CD14-positive monocyte (primary cell): ENCODE data around the gene HAPLN1. TPM values are rescaled to one million over a fixed set of nuclear protein-coding genes. Genes with fewer than 3 reads are reported as not detected.

Experiments
- DNase-seq, 3 donors: peaks; one replicate each; pipeline ENCODE4 v3.0.0-alpha.2; 2011 to 2022
- H2AFZ ChIP-seq: 2 replicates; pipeline ENCODE4 v1.6.0; 2012; ENCODE audit warnings: mild to moderate bottlenecking, low read depth, low read length, inconsistent platforms; ENCODE audit not compliant: insufficient read depth, poor library complexity, severe bottlenecking
- H3K27ac ChIP-seq, 2 donors: 1 replicate in 1 of 2; 2 replicates in 1 of 2; pipeline ENCODE4 v1.5.1; 2012 to 2013; ENCODE audit warnings: low read length in 2 of 2, control low read depth in 1 of 2, inconsistent platforms in 1 of 2, low read depth in 1 of 2, mild to moderate bottlenecking in 1 of 2
- H3K27me3 ChIP-seq, 2 donors: one replicate each; pipeline versions ENCODE4 v1.6.0 to v1.6.1; 2011 to 2013; ENCODE audit warnings: low read length in 2 of 2; ENCODE audit not compliant: control insufficient read depth in 2 of 2, insufficient read depth in 2 of 2
- H3K36me3 ChIP-seq, 2 donors: replicated peaks in 1 of 2; 1 replicate in 1 of 2; 2 replicates in 1 of 2; pipeline versions ENCODE4 v1.5.1 to v1.6.1; 2012 to 2013; ENCODE audit warnings: low read length in 2 of 2, control low read depth in 1 of 2, inconsistent platforms in 1 of 2, mild to moderate bottlenecking in 1 of 2; ENCODE audit not compliant: insufficient read depth in 2 of 2, control insufficient read depth in 1 of 2
- H3K4me1 ChIP-seq, 2 donors: 1 replicate in 1 of 2; 2 replicates in 1 of 2; pipeline versions ENCODE4 v1.5.1 to v1.6.1; 2012 to 2013; ENCODE audit warnings: low read length in 2 of 2, control low read depth in 1 of 2, inconsistent platforms in 1 of 2, mild to moderate bottlenecking in 1 of 2, moderate library complexity in 1 of 2; ENCODE audit not compliant: insufficient read depth in 2 of 2, control insufficient read depth in 1 of 2
- H3K4me2 ChIP-seq: replicated peaks from 2 replicates; pipeline ENCODE3; 2012; ENCODE audit warnings: low read length, moderate library complexity, mild to moderate bottlenecking; ENCODE audit not compliant: poor library complexity, severe bottlenecking; ENCODE audit errors: extremely low read depth
- H3K4me3 ChIP-seq, 3 experiments: fragments of 200-600 bp in 1 of 3; sonication (generic) in 1 of 3; replicated peaks in 1 of 3; 1 replicate in 2 of 3; 2 replicates in 1 of 3; pipeline ENCODE4 v1.5.1; 2011 to 2013; ENCODE audit warnings: low read length in 3 of 3, mild to moderate bottlenecking in 3 of 3, control low read depth in 2 of 3, low read depth in 2 of 3, inconsistent platforms in 1 of 3, moderate library complexity in 1 of 3
- H3K79me2 ChIP-seq: 2 replicates; pipeline ENCODE4 v1.6.0; 2012; ENCODE audit warnings: mild to moderate bottlenecking, control low read depth, inconsistent platforms, low read length, moderate library complexity; ENCODE audit not compliant: insufficient read depth
- H3K9ac ChIP-seq: 2 replicates; pipeline ENCODE4 v1.6.0; 2017; ENCODE audit warnings: low read length, mild to moderate bottlenecking; ENCODE audit not compliant: insufficient read depth, poor library complexity, severe bottlenecking
- H3K9me3 ChIP-seq, 2 donors: replicated peaks in 1 of 2; 1 replicate in 1 of 2; 2 replicates in 1 of 2; pipeline versions ENCODE4 v1.5.1 to v1.6.1; 2012 to 2013; ENCODE audit warnings: low read length in 2 of 2, control low read depth in 1 of 2; ENCODE audit not compliant: control insufficient read depth in 1 of 2, insufficient read depth in 1 of 2
- H4K20me1 ChIP-seq: 2 replicates; pipeline ENCODE4 v1.6.0; 2012; ENCODE audit warnings: mild to moderate bottlenecking, low read length, control low read depth, moderate library complexity; ENCODE audit not compliant: insufficient read depth
- H3K27ac Mint-ChIP-seq, 7 donors: one replicate each; pipeline ENCODE4 v1.8.0; 2020; ENCODE audit warnings: mild to moderate bottlenecking in 7 of 7, mixed read lengths in 7 of 7, moderate library complexity in 6 of 7, inconsistent platforms in 2 of 7
- H3K27me3 Mint-ChIP-seq, 3 donors: one replicate each; pipeline ENCODE4 v1.8.0; 2021 to 2022; ENCODE audit warnings: low read depth in 3 of 3, mild to moderate bottlenecking in 3 of 3, mixed read lengths in 3 of 3, moderate library complexity in 3 of 3, inconsistent platforms in 1 of 3
- H3K36me3 Mint-ChIP-seq, 2 donors: one replicate each; pipeline ENCODE4 v1.8.0; 2020; ENCODE audit warnings: mixed read lengths in 2 of 2, inconsistent platforms in 1 of 2, mild to moderate bottlenecking in 1 of 2
- H3K4me1 Mint-ChIP-seq: one replicate; pipeline ENCODE4 v1.8.0; 2020; ENCODE audit warnings: mild to moderate bottlenecking, mixed read lengths
- H3K4me3 Mint-ChIP-seq, 2 donors: one replicate each; pipeline ENCODE4 v1.8.0; 2020; ENCODE audit warnings: mild to moderate bottlenecking in 2 of 2, mixed read lengths in 2 of 2, moderate library complexity in 1 of 2
- H3K9me3 Mint-ChIP-seq, 7 donors: one replicate each; pipeline ENCODE4 v1.8.0; 2020 to 2022; ENCODE audit warnings: mixed read lengths in 7 of 7, mild to moderate bottlenecking in 6 of 7, moderate library complexity in 6 of 7, inconsistent platforms in 2 of 7
- CTCF ChIP-seq: fragments of 200-600 bp; IDR thresholded peaks from one replicate; pipeline ENCODE4 v1.8.0; 2022; ENCODE audit warnings: antibody characterized with exemption, mild to moderate bottlenecking
- WGBS: methylation state at CpG from one replicate; pipeline ENCODE4 v1.1.5; 2013; ENCODE audit warnings: missing lambda C conversion rate; ENCODE audit not compliant: insufficient coverage; 5-methylcytosine and 5-hydroxymethylcytosine counted together
- intact Hi-C, 2 donors: fragments of 100-400 bp; cut with micrococcal nuclease; formaldehyde crosslinking; loops; one replicate each; pipeline versions ENCODE4 v1.15.0 to v1.15.1; 2023
- polyA plus RNA-seq, 3 donors: library from polyadenylated mRNA; depleted of rRNA in 1 of 3; unstranded in 2 of 3; stranded (reverse) in 1 of 3; fragments of 300-500 nt in 2 of 3; fragments of >200 nt in 1 of 3; fragmentation: Illumina TruSeq in 2 of 3; gene quantifications; 1 replicate in 2 of 3; 2 replicates in 1 of 3; pipeline ENCODE4 v1.2.3, GENCODE V29; 2012 to 2021

Gene HAPLN1
- polyA plus RNA-seq, 3 donors: not detected

DNA sequence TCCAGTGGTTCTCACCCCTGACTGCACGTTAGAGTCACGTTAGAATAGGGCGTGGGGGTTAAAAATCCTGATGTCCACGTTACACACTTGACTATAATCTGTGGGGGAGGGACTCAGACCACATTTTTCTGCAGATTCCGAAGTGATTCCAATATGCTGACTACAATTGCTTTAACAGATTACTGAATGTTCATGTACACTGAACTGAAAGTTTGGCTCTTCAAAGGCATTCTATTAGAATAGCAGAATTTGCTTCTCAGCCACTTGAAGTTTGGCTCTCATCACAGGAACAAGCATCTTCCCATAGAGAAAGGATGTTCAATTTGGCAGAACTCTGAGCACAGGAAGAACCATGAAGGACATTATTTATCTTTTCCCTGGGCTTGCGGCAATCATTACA, 84.5 kb downstream of the HAPLN1 start:
- H2AFZ ChIP-seq: no peak overlapping the region
- no peaks in the 10 kb centered on the region for H3K36me3 ChIP-seq
- no peaks in the 10 kb centered on the region for H3K9me3 ChIP-seq
- WGBS: 70% methylated on average over 5 of the region's 6 CpGs
- no peak overlapping the region for H3K4me2 ChIP-seq
- H3K27ac Mint-ChIP-seq: no peak overlapping the region
- H3K4me3 ChIP-seq: no peak overlapping the region
- H3K9ac ChIP-seq: no peak overlapping the region
- TF ChIP-seq CTCF: no peak
- H3K36me3 Mint-ChIP-seq: no peaks in the 10 kb centered on the region
- H4K20me1 ChIP-seq: no peaks in the 10 kb centered on the region
- intact Hi-C loops: no loop called here
- peaks cover 0 to 4% (median 0%) of the 10 kb centered on the region in 7 donors for H3K9me3 Mint-ChIP-seq
- H3K4me3 Mint-ChIP-seq: no peak overlapping the region
- H3K27me3 Mint-ChIP-seq: peaks cover 2 to 11% (median 8%) of the 10 kb centered on the region in 3 donors
- H3K27ac ChIP-seq: no peak overlapping the region
- no peaks in the 10 kb centered on the region for H3K4me1 Mint-ChIP-seq
- H3K79me2 ChIP-seq: no peaks in the 10 kb centered on the region
- no peak for DNase-seq
- H3K4me1 ChIP-seq: no peaks in the 10 kb centered on the region
- peaks cover 0 to 19% of the 10 kb centered on the region in 2 donors for H3K27me3 ChIP-seq

- H3K4me1 ChIP-seq: no peaks in the 10 kb centered on the region
- H3K9ac ChIP-seq: no peak overlapping the region
- H2AFZ ChIP-seq: no peak overlapping the region
- intact Hi-C loops: no loop called here
- H3K36me3 Mint-ChIP-seq: no peaks in the 10 kb centered on the region
- H3K4me3 ChIP-seq: no peak overlapping the region
- no peaks in the 10 kb centered on the region for H3K36me3 ChIP-seq
- H3K4me2 ChIP-seq: no peak overlapping the region
- no peak for DNase-seq
- H3K27ac Mint-ChIP-seq: no peak overlapping the region
- peaks cover 0 to 6% (median 2%) of the 10 kb centered on the region in 7 donors for H3K9me3 Mint-ChIP-seq
- no CpG with 5 or more reads among the region's 2 CpGs for WGBS
- H3K9me3 ChIP-seq: no peaks in the 10 kb centered on the region
- no peak overlapping the region for H3K4me3 Mint-ChIP-seq
- H3K27ac ChIP-seq: no peak overlapping the region
- H3K79me2 ChIP-seq: no peaks in the 10 kb centered on the region
- H3K27me3 Mint-ChIP-seq: peaks cover 2 to 10% (median 4%) of the 10 kb centered on the region in 3 donors
- H3K4me1 Mint-ChIP-seq: no peaks in the 10 kb centered on the region
- TF ChIP-seq CTCF: no peak
- H4K20me1 ChIP-seq: no peaks in the 10 kb centered on the region
- peaks cover 0 to 8% of the 10 kb centered on the region in 2 donors for H3K27me3 ChIP-seq
Measured at GRCh38 chr5:83633285-83633684, 87.4 kb downstream of the HAPLN1 start.
